Measurements from ENCODE around the gene IL36A.

The IL36A gene

DNA sequence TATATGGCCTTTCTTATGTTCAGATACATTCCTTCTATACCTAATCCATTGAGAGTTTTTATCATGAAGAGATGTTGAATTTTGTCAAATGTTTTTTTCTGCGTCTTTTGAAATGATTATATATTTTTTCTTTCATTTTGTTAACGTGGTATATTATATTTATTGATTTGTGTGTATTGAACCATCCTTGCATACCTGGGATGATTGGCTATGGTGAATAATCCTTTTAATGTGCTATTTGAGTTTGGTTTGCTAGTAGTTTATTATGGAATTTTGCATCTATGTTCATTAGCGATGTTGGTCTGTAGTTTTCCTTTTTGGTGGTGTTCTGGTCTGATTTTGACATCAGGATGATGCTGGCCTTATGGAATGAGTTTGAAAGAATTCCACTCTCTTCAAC is 15.6 kb upstream of the IL36A start:
- TF ChIP-seq, protein P1, sequence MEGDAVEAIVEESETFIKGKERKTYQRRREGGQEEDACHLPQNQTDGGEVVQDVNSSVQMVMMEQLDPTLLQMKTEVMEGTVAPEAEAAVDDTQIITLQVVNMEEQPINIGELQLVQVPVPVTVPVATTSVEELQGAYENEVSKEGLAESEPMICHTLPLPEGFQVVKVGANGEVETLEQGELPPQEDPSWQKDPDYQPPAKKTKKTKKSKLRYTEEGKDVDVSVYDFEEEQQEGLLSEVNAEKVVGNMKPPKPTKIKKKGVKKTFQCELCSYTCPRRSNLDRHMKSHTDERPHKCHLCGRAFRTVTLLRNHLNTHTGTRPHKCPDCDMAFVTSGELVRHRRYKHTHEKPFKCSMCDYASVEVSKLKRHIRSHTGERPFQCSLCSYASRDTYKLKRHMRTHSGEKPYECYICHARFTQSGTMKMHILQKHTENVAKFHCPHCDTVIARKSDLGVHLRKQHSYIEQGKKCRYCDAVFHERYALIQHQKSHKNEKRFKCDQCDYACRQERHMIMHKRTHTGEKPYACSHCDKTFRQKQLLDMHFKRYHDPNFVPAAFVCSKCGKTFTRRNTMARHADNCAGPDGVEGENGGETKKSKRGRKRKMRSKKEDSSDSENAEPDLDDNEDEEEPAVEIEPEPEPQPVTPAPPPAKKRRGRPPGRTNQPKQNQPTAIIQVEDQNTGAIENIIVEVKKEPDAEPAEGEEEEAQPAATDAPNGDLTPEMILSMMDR (IDR thresholded peaks at IDR 0.05; ENCODE audit: low read length, missing control alignments) = no peak
- DNase-seq (ENCODE audit: low read depth) = no peak
- no peak overlapping the region for H3K4me3 ChIP-seq (replicated peaks; ENCODE audit: low read depth, low read length)

DNA sequence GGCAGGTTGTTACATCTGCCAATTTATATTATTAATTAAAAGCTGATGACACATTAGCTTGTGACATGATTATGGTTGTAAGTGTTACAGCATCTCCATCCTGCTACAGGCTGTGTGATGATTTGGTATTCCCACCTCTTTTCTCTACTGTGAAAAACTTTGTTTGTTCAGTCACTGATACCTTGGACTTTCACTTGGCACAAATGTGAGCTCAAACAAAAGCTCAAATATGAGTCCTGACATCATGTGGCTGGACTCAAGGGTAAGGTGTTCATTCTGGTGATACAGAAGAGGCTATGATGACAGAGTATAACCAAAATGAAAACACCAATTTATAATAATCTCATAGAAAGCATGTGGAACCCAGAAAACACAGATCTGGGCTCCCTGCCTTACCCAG is 11.4 kb upstream of the IL36A start:
- DNase-seq (ENCODE audit: low read depth) = no peak
- TF ChIP-seq, protein P1 (IDR thresholded peaks at IDR 0.05; ENCODE audit: low read length, missing control alignments) = no peak
- no peak overlapping the region for H3K4me3 ChIP-seq (replicated peaks; ENCODE audit: low read depth, low read length)

DNA sequence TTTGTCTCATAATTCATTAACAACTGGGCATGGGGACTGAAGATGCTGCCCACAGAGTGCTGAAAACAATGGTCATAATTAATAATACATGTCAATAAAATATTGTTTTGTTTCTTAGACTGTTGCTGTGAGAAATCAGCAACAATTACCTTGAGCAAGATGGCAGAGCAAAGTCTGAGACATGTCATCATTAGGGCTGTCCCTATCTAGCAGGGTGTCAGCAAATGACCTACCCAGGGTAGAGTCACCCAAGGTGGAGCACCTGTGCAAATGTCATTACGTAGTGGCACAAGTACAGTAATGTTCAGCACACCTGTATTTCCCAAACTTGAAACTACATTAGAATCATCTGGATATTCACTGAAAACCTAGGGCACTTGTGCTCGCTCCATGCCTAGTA is 10.6 kb upstream of the IL36A start:
- DNase-seq (ENCODE audit: low read depth) = no peak
- H3K4me3 ChIP-seq (replicated peaks; ENCODE audit: low read depth, low read length) = no peak overlapping the region
- TF ChIP-seq, protein P1 (IDR thresholded peaks at IDR 0.05; ENCODE audit: low read length, missing control alignments) = no peak

DNA sequence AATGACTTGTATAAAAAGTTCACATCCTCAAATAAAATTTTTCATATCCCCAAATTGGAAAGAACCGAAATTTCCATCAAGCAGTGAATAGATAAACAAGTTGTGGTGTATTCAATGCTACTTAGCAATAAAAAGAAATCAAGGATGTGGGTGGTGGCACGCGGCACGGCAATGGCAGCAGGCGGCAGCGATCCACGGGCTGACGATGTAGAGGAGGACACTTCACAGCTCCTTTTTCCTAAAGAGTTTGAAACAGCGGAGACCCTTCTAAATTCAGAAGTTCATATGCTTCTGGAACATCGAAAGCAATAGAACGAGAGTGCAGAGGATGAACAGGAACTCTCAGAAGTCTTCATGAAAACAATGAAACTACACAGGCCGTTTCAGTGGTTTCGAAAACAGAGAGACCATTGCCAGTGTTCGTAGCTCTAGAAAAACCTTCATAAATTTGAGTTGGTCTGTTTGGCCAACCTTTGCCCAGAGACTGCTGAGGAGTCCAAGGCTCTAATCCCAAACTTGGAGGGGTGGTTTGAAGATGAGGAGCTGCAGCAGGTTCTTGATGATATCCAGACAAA is 9.8 kb upstream of the IL36A start:
- DNase-seq (ENCODE audit: low read depth) = no peak

DNA sequence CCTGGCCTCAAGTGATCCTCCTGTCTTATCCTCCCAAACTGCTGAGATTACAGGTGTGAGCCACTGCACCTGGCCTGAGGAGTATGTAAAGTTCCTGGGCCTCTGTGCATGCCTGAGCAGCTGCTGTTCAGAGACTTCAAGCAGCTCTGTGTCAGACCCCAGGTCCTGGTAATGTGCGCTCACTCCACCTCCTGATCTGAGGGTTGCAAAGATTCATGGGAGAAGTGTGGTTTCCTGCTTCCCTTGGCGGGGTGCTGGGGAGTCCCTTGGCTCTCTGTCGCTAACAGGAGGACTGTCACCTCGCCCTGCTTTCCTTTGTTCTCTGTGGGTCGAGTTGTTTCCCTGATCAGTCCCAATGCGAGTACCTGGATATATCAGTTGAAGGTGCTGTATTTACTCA is 8.6 kb upstream of the IL36A start:
- TF ChIP-seq, protein P1 (IDR thresholded peaks at IDR 0.05; ENCODE audit: low read length, missing control alignments) = no peak
- no peak overlapping the region for H3K4me3 ChIP-seq (replicated peaks; ENCODE audit: low read depth, low read length)
- DNase-seq (ENCODE audit: low read depth) = no peak

More for the DNA sequence above, 9.8 kb upstream of the IL36A start:
- H3K4me3 ChIP-seq (replicated peaks; ENCODE audit: low read depth, low read length) = no peak overlapping the region
- TF ChIP-seq, protein P1 (IDR thresholded peaks at IDR 0.05; ENCODE audit: low read length, missing control alignments) = no peak

DNA sequence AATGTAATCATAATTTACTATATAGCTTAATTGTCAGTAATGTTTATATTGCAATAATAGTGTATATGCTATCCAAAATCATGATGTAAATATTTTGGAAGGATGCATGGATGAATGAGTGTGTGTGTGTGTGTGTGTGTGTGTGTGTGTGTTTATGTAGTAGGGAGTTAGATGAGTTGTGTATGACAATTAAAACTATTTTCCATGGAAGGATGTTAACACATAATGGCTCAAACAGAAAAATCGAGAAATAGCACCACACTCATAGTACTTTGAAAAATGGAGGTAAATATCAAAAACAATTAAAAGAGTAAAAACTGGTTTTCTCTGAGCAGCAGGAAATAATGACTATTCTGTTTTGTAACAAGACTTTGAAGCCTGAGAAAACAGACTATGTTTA is 8.1 kb upstream of the IL36A start:
- TF ChIP-seq, protein P1 (IDR thresholded peaks at IDR 0.05; ENCODE audit: low read length, missing control alignments) = no peak
- no peak for DNase-seq (ENCODE audit: low read depth)
- H3K4me3 ChIP-seq (replicated peaks; ENCODE audit: low read depth, low read length) = no peak overlapping the region

DNA sequence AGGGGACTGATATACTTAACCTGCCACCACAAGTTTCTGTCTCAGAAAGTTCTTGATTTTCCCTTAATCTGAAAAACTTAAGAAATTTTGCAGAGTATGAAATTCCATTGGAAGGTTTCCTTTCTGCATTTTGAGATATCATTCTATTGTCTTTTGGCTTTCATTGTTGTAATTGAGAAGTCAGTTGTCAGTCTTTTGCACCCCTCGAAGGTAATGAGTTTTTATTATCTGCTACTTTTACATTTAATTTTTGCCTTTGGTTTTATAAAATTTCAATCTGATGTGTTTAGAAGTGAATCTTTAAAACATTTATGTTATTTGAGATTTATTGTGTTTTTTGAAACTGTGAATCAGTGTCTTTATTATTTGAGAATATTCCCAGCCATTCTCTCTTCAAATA is 4.8 kb upstream of the IL36A start:
- no peak overlapping the region for H3K4me3 ChIP-seq (replicated peaks; ENCODE audit: low read depth, low read length)
- no peak for DNase-seq (ENCODE audit: low read depth)
- TF ChIP-seq, protein P1 (IDR thresholded peaks at IDR 0.05; ENCODE audit: low read length, missing control alignments) = no peak

Data from fibroblast of pulmonary artery (primary cell).